AG08396 (cell line): ENCODE measurements around the gene ASB13.

Experiments
- DNase-seq: peaks from one replicate; pipeline ENCODE4 v3.0.0; 2012; ENCODE audit warnings: low spot score, mixed read lengths

Gene ASB13

DNA sequence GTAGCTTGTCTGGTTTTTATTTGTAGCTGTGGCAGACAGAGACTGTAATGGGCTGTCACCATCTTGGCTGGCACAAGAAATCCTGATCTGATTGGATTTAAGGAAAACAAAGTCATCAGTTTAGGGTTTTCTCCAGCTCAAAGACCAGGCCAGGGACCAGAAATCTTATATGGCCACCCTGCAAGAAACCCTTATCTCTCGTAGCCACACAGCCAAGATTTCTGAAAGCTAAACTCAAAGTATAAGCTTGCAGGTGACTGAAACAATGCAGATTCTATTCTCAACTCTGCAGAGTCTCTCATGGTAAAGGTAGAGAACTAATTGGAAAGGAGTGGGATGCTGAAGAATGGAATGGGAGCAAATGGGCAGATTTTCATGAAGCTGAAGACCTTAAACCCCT is 3.2 kb upstream of the ASB13 start:
- DNase-seq = no peak

DNA sequence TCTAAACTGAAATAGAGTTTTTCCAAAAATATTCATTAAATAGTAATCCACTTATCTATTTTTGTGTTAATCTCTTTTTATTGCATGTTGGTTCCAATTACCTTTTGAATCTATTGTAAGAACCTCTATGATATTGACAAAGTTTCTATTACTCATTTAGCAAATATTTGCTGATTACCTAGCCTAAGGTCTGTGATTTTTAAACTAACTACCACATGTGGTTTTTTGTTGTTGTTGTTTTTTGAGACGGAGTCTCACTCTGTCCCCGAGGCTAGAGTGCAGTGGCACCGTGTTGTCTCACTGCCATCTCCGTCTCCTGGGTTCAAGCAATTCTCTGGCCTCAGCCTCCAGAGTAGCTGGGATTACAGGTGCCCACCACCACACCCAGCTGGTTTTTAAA is 2.0 kb upstream of the ASB13 start:
- DNase-seq = no peak

DNA sequence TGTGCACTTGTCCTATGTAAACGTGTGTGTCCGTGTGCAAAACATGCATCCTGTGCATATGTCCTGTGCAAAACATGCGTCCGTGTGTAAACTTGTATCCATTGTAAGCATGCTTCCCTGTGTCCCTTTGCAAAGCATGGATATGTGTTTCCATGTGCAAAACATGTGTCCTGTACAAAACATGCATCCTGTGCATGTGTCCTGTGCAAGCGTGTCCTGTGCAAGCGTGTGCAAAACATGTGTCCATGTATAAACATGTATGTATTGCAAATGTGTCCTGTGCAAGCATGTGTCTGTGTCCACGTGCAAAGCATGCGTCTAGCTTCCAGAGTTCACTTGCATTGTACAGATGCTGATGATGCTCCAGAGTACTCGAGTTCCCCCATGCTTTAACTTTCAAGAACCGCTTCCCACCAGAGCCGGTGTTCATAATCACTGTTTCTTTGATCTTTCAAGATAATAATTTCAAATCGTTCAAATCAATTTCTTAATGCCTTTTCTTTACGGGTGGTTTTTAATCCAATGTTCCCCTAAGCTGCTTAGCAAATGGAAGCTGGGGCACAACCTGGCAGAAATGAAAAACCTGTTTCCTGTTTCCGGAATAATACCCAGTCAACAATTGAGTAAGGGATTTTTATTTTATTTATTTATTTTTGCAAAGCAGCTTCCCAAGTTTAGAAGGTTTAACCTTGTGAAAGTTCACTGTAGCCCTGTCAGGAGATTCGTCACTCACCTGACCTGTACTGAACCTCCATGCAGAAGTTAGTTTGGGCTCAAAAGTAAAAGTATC is 641 bp upstream of the ASB13 start:
- no peak for DNase-seq

DNA sequence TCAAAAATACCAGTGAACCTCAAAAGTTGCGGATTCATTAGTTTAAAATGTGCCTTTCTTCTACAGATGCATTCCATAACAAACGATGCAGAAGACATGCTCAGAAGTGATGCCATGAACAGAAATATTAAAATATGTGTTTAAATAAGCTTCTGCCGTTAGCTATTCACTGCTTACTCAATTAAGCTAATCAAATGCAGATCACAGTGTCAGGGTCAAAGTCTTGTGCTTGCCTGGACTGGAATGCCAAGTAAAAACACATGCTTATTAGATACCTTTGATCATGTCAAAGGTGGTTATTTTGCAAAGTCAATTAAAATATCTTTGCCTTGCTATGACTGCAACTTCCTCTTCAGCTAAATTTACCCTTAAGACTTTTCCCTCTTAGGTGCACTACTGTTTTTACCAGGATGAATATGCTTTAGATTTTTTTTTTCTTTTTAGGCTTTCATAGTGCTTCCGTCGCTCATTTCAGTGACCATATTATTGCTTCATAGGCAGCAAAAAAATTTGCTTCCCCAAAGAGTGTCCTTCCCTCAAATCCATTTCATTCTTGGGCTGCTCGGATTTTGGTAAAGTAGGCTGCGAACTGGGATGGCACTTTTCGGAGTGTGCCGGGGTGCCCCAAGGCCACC is 905 bp downstream of the ASB13 start:
- DNase-seq = no peak

DNA sequence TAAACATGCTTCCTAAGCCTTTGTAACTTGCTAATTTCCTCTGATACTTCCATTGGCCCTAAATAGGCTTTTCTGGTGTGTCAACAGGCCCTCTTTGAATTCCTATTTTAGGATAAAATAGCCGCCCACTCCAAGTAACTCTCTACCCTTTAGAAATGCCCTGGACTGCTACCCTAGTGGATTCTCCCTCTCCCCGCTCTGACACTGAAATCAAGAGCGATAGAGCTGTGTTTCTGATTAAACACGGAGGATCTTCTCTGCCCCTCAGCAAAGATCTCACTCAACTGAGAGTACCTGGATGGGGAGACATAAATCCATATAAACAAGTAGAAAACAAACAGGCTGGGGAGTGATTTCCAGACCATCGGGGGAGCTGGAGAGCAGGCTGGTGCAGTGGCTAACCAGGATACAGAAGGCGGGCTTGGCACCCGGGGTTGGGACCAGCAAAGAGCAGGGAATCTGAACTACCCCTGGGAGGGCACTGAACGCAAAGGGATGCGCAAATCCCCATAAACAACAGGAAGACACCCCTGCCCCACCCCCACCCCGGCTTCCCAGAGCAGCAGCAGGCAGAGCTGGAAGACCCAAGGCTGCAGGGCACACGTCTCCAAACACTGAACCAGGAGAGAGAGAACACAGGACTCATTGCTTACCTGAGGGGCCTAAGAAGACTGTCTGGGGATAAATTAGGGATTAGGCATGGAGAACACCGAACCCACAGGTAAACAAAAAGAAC is 2.5 kb downstream of the ASB13 start:
- no peak for DNase-seq

DNA sequence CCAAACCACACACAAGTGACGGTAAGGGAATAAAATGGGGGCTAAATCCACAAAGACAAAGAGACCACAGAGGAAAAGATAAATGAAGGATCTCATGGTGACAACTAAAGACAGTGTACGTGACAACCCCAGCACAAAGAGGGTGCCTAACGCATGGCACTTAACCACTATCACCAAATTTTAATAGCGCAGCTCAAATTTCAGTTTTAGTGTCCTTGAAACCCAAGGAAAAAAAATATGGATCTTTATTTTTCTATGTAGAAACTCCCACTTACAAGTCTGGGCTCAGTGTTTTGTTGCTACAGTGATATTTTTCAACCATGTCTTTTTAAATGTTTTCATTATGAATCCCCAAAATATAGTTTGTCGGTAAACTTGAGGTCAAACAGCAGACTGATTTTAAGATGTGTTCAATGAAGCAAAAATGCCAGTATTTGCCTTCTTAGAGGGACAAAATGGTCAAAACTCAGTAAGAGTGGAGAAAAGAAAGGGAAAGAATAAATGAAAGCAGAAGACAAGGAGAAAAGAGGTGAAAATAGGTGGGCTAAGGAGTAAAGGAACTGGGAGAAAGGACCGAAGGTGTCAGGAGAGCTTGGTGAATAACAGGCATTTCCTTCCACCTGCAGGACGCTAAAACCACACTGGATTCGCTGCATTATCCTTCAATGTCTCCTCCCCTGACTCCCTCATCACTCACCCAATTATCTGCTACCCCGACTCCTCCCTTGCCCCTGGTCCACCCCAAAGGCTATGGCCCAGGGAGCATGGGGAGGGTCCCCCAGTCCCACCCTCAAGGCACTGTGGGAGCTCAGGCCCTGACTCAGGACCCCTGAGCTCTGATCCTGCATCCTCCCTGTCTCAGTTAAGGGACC is 3.5 kb downstream of the ASB13 start:
- DNase-seq = no peak

DNA sequence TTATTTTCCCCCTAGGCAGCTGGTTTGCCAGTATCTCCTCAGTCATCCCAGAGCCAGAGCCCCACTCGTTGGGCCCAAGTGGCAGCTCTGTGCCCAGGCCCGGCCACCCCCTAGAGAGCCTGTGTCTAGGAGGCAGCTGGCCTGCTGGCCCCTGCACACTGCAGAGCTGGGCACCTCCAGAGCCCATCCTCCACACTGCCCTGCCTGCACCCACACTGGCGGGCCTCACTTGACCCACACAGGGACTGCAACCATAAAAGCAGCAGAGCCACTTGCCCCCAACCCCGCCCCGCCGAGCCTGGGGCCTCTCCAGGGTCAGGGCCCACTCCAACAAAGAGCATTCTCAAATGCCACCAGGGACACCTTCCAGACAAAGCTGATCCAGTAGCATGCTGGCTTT is 5.4 kb downstream of the ASB13 start:
- no peak for DNase-seq

DNA sequence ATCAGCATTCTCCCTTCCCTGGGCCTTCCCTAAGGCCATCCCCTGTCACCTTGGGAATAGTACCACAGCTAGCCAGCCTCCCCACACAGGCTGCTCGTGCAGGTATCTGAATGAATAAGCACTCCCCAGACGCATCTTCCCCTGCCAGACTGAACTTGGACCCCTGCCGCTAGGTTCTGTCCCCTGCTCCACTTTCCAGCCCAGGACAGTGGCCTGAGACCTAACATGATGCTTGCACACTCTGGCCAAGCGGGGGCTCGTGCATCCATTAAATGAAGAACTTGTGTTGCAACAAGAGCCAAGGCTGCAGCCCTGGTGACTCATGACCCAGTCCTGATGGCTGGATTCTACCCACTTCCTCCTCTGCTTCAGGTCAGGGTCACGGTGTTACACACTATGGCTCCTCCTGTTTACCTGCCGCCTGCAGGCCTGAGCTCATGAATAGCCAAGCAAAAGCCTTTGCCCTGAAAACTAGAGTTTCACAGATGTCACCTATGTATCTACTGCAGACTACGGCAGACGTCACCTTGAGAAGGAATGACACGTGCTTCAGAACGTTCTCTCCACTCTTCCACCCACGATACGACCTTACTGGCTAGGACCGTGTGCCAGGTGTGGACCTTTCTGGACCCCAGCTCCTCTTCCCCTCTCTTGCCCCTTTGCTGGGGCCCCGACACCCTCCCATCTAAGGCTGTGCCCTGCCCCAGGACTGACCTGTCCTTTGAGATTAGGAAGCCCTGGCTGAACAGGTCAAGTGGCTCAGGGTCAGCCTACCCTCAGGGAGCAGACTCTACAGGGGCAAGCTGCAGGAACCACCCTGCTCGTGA is 6.5 kb downstream of the ASB13 start:
- DNase-seq = peak; percentile 79

DNA sequence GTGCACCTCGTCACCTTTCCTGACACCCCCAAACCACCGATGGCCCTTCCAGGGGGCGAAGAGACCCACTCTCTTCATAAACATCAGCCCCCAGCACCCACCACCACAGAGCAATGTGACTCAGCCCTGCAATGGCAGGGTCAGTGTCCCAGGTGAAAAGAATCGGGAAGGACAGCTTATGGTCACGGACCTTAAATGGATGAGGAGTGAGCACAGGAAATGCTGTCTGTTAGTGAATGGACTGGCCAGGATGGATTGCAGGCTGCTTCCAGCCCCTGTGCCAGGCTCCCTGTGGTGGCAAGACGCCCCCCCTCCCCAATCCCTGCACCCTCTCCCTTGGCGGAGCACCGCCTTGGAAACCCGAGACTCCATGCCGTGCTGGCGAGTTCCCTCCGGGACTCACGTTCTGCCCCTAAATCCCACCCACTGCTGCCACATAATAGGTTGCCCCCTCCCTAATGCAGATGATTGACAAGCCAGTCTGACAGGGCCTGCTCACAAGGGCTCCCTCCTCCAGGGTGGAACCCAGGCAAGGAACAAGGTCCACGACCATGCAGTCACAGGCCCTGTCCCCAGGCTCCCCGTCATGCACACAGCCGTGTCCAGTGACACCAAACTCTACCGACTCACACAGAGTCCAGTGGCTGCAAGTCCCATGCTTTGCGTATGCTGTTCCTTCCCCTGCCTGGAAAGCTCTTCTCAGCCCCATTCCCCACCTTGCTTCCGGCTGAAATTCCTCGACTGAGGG is 7.3 kb downstream of the ASB13 start:
- DNase-seq = no peak

DNA sequence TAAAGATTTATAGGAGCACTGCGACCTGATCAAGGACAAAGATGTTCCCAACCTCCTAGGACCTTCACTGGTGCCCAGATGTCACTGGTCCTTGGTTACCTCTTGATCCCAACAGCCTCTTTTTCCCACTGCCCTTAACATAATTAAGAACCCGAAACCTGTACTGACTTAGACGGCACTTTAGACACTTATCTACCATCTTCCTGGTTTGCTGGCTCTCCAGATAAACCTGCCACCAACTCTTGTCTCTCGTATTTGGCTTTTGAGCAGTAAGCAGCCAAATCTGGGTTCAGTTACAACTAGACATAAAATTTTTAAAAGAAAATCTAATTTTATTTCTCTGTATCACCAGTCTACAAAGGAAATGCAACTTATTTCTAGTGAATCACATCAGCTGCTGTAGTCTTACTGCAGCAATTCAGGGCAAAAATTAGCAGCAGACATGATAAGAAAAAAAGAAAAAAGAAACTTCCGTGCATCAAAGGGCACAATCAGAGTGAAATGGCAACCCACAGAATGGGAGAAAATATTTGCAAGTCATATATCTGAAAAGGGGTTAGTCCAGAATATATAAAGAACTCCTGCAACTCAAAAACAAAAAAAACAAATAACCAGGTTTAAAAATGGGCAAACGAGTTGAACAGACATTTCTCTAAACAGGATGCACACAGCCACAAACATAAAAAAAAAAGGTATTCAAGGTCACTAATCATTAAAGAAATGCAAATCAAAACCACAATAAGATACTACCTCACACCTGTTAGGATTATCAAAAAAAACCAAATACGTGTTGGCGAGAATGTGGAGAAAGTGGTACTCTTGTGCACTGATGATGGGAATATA is 9.4 kb downstream of the ASB13 start:
- no peak for DNase-seq

DNA sequence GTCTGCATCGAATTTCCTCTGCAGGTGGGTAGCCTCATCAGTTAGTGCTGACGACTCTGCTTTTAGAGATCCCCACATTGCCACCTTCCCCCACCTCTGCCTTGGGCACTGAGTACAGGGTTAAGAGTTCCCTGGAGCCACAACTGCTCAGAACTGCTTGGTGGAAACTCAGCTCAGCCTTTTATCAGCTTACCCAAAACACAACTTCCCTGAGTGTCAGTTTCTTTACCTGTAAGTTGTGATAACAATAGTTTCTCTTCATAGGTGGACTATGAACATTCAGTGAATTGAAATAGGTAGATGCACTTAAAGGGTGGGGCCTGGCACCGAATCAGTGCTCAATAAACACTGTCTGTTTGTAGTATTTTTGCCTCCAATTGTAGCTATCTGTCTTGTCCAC is 11.3 kb downstream of the ASB13 start:
- no peak for DNase-seq

DNA sequence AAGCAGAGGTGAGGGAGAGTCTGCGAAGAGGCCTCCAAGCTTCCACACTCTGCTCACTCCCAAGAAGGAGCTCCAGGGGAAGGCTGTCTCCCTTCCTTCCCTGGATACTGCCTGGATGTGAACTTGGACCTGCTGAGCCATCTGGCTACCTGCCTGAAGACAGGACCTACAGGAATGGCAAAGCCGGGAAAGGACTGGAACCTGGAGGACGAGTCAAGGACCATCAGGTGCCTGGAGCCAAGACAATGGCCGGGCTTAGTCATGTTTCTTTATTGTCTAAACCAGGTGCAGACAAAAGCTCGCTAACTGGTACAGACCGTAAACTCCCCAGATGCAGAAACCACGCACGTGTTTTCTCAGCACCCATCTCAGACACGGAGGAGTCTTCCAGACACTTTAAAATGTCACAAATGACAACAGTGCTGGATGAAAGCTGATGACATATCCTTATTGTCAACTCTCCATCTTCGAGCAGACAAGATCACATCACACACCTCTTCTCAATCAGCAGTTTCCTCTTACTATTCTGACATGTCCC is 12.1 kb downstream of the ASB13 start:
- no peak for DNase-seq

DNA sequence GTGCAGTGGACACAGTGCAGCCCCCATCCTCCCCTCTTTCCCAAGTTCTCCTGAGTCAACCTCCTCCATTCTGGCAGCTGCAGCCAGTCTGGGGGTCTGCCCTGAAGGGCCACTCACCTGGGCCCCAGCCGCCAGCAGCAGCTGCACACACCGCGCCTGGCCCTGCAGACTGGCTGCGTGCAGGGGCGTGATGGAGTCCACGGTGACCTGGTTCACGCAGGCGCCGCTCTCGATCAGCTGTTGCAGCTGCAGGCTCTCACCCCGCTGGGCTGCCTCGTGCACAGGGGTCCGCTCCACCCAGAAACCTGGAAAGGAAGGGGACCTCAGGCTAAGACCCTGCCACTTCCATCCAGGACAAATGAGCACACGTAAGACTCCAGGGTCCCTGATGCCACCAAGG is 13.6 kb downstream of the ASB13 start:
- DNase-seq = no peak

DNA sequence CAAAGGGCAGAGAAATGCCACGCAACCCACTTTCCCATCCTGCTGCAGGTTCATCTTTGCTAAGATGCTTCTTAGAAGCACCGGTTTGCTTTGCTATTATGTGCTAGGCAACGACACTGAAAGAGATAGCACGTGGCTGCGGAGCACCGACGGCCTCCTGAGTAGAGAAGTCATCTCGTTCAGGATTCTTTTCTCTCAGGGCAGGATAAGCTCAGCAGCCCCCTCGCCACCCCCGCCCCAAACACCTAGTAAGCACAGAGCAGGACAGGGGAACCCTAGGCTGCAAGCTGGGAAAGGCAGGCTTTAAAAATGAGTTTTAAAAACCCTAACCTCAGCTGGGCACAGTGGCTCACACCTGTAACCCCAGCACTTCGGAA is 15.0 kb downstream of the ASB13 start:
- DNase-seq = no peak

DNA sequence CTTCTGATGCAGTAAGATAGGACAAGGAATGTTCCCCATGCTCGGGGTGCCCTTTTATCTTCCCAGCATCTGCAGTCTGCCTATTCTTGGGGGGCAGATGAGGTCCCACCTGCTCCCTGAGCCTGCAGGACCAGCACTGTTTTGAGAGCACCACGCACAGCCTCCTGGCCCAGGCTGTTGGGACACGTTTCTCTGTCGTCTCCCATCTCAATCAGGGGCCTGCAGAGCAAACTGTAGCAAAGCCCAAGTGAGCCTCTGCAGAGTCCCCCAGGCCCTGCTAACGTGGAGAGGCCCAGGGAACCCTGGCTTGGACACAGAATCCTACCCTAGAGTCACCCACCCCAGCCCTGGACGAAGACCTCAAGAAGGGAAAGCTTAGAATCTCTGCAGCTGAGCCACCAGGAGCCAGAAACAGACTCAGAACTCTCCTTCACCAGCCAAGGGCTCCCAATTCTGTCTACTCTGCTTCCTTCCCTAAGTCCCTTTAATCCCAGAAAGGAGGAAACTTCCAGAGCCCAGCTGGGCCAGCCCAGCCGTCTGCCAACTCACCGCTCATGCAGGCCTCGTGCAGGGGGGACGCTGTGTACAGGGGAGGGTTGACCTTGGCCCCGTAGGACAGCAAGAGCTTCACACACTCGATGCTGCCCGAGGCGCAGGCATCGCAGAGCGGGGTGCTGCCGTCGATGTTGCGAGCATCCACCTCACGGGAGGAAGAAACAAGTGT is 15.6 kb downstream of the ASB13 start:
- no peak for DNase-seq

DNA sequence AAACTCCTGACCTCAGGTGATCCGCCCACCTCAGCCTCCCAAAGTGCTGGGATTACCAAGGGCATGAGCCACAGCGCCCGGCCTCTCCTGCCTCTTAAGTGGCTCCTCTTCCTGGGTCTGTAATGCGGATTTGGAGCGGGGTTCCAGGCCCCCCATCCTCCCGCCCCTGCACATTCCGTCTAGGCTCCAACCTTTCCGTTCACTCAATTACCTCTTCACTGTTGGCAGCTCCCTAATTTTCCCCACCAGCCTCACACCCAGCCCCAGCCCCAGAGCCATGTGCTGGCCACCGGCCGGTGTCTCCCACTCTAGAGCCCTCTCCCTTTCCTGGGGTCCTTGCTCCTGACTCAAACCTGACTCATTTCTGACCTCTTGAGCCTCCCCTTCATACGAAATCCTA is 16.6 kb downstream of the ASB13 start:
- DNase-seq = no peak

DNA sequence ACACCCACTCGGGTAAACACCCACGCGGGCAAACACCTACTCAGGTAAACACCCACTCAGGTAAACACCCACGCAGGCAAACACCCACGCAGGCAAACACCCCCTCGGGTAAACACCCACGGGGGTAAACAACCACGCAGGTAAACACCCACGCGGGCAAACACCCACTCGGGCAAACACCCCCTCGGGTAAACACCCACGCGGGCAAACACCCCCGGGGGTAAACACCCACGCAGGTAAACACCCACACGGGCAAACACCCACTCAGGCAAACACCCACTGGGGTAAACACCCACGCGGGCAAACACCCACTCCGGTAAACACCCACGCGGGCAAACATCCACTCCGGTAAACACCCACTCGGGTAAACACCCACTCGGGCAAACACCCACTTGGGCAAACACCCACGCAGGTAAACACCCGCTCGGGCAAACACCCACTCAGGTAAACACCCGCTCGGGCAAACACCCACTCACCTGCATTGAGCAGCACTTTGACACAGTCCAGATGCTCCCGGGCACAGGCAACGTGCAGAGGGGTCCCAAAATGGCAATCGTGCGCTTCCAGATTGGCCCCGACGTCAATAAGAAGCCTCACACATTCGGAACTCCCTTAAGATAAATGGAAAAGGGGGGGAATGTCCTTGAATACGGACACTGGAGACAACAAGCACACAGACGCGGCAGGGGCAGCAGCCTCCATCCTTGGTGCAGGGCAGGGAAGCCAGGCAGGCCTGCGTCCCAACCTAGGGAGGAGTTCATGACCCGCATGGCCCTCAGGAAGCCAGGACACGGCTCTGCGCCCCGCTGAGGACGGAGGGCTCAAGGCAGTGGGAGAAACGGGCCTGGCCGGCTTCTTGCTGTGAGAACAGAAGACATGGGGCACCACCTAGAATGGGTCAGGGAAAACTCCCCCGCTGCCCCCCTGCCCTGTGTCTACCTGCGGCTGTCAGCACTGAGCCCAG is 17.6 kb downstream of the ASB13 start:
- DNase-seq = no peak
